Astrocyte of the hippocampus (primary cell): ENCODE measurements around the gene AQP11.
"Not testable (repeated sequence)": the region's sequence is repeated elsewhere in the genome, so short reads cannot be mapped to it uniquely, and the experiment has no call there.

Experiments used
- DNase-seq: peaks from one replicate; pipeline ENCODE4 v3.0.0; 2011; ENCODE audit warnings: low read depth, low spot score

AQP11 gene

DNA sequence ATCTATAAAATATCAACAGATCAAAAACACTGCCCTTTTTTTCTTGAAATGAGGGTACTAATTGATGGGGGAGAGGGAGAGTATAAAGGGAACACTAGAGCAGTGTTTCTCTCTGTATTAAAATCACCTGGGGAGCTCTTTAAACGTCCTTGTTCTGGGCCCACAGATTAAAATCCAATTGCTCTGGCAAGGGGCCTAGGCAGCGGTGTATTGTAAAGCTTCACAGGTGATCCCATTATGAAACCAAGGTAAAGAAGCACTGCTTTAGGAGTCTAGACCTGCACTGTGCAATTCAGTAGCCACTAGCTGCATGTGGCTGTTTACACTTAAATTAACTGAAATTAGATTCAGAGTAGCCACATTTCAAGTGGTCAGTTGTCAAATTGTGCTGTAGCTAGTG, 3.0 kb downstream of the AQP11 start:
- no peak for DNase-seq

DNA sequence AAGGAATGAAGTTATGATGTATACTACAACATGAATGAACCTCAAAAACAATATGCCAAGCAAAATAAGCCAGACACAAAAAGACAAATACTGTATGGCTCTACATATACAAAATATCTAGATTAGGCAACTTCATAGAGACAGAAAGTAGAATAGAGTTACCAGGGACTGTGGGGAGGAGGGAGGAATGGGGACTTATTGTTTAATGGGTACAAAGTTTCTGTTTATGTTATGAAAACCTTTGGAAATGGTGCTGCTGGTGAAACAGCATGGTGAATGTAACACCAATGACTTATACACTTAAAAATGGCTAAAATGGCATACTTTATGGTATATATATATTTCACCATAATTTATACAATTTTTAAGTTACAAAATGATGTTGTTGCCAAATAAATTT, 4.1 kb downstream of the AQP11 start:
- DNase-seq, result no peak

DNA sequence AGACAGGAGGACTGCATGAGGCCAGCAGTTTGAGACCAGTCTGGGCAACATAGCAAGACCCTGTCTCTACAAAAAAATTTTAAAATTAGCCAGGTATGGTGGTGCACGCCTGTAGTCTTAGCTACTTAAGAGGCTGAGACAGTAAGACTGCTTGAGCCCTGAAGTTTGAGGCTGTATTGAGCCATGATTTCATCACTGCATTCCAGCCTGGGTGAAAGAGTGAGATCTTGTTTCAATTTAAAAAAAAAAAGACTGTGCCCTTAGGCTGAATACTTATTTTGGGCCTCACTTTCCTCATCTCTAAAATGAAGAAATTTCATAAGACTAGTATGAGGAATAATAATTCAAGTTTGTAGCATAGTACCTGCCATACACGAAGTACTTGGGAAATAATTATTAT, 6.9 kb downstream of the AQP11 start:
- no peak for DNase-seq

DNA sequence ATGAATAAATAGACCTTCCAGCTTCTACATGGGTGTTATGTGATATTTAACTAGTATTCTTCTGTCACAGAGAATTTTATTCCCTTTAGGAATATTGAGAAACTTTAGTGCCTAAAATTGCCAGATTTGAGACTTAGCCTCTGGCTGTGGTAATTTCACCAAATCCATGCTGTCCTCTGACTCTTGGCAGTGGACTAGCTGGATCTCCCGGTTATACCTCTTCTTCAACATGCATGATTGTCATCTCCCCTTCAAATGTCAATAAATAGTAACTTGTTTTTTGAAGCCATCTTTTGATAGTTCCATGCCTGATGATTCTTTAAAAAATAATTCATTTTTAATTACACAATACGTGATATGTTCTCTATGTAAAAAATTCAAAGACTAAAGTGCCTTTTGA, 8.4 kb downstream of the AQP11 start:
- no peak for DNase-seq

DNA sequence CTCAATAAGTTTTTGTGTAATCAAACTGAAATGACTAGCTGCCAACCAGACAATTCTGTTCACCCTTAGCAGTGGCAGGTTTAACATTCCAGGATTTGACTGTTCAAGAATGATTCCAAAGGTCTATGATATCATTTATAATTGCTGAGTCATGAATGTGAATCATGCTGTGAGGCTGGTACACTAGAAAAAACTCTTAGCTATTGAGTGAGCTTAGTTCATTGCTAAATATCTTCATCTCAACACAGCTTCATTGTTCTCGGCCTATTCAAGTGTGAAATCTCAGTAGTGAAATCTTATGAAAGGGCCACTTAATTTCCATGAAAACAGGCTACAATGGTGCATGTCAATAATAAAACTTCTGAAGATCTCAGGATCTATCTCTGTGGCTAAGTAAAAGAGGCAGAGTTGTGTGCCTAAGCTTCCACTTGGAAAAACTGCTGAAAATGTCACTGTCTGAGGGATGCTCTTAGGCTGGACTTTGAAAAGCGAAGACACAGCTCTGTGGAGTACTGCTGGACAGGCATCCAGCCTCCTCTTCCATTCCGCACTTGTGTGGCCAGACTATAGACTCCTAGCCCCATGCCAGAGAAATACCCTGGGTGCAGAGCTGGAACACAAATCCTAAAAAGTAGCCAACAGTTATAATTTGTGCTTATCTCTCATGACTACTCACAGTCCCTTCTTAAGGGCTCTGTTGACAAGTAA, 12.8 kb downstream of the AQP11 start:
- peak; percentile 84 for DNase-seq

DNA sequence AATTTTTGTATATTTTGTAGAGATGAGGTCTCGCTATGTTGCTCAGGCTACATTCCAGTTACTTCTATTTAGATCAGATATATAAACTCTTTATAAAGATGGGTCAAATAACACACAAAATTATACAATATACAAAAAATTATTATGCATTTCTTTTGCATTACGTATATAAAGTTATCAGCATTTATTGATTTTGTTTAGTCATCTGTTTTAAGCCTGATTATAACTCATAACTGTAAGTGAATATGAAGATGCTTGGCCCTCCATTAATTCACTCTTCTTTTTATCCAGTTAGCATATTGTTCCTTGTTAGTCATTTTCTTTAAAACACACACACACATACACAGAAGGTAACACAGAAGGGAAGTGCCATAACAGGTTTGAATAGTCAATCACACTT, 14.5 kb downstream of the AQP11 start:
- DNase-seq, result no peak

DNA sequence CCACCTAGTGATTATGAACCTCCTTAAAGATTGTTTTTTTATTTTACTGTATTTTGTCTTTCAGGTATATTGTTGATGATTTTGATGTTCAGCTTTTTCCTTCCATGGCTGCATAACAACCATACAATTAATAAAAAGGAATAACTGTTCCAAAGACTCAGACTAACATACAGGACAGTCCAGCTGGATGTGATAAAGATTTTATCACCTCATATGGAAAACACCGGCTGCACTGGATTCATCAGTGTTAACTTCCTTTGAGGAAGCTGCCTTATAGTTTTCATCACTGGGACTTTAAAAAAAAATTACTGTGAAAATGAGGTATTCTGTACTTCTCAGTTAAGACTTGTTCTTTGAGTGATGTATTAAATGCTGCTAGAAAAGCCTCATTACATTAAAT, 19.5 kb downstream of the AQP11 start:
- DNase-seq, result no peak

DNA sequence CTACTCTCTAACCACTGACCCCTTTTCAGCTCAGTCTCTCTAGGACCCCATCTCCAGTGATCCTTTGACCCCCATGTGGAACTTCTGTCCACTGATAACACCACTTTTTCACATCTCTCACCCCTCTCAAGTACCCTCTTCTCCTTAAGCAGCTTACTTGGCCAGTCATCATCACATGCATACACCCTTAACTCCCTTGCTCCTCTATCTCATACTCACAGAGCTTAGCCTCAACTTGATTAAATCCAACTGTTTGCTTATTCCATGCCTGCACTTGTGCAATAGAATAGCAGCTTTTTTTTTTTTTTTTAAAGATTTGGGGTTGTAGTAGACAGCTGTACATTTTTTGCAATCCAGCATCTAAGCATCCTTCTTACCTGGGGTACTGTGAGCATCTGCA, 22.2 kb downstream of the AQP11 start:
- no peak for DNase-seq

DNA sequence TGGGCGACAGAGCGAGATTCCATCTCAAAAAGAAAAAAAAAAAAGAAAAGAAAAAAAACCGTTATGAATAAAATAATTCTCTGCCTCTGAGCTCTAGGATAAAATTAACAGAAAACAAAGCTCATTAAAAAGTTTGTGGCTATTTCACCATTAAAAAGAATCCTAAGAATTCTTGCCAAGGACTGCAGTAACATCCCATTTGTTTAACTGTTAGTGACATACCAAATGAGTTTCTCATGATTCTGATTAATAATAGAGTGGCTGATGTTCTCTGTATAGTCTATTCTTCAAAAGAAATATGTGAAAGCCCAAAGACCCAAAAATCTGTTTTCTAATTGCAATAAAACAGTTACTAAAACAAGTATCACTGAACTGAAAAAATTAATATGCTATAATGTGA, 28.1 kb downstream of the AQP11 start:
- peak; percentile 23 for DNase-seq

DNA sequence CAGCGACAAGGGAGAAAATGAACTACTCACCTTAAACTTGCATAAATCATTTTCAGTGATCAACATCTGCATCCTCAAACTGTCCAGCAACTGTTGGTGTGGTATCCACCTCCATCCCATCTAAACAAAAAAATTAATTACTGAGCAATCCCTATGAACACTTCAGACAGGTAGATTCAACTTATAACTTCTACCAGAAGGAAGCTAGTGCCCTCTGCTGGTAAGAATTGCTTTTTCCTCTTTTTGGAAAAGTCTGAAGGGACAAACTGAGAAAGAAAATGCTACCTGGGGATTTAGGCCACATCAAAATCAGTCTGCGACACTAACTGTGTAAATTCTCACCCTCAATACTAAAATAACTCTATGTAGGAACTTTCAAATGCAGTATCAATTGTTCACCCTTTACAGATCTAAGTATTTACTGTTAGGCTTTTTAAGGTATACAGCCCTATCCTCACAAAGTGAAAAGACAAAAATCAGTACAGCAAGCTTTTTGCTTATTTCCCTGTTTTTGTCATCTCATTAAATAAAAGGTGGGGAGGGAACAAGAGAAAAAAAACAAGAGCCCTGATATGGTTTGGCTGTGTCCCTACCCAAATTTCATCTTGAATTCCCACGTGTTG, 29.9 kb downstream of the AQP11 start:
- peak; percentile 71 for DNase-seq

DNA sequence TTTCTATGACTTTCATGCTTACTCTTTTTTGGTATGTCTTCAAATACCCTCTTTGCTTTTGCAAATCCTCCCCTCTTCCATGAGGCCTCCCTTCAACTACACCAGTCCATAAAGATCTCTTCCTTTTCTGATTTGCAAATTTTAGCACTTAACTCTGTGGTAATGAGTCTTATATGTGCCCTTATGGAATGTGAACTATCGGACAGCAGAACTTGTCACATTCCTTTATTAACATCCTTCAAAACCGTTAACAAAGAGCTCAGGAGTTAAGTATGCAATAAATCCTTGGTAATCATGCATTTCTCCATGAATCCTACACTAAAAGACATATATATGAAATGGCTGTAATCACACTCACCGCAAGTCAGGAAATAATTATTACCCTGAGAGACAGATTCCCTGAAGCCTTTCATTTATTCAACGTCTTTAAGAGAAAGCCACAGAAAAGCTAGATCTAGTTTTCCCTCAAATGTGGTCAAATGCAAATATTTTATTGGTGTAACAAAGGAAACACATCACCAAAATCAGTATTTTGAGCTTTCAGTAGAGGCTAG, 40.5 kb downstream of the AQP11 start:
- no peak for DNase-seq

DNA sequence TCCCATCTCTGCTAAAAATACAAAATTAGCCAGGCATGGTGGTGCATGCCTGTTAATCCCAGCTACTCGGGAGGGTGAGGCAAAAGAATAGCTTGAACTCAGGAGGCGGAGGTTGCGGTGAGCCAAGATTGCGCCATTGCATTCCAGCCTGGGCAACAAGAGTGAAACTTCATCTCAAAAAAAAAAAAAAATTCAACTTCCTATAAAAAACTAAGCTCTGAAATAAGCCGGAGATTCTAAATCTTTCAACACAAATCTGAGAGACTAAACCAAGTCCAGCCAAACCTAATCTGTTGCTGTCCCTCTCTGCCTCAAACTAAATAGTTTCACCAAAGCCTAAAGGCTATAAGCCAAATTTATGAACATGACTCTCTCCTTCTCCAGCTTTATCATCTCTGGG, 44.2 kb downstream of the AQP11 start:
- not testable (repeated sequence) for DNase-seq

DNA sequence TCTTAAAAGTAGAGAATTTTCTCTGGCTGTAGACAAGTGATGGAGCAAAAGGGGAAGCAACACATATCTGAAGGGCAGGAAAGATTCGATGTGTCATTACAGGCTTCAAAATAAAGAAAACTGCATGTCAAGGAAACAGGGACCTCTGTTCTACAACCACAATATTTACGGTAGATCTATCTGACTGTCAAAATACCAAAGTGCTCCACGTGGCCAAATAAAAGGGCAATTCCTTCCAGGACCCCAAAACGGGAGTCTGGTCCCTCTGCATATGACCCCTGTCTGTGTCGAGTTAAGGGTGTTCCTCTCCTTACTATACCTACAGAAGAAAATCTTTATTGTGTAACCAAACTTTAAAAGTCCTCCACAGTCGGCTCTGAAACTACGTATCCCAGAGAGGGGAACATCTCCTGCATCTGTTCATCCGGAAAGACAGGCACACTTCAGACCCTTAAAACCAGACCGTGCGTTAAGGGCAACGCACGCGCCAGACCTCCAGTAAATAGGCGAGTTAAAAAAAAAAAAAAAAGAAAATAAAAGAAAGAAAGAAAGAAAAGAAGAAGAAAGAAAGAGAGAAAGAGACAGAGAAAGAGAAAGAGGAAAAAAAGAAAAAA, 47.1 kb downstream of the AQP11 start:
- DNase-seq, result no peak

DNA sequence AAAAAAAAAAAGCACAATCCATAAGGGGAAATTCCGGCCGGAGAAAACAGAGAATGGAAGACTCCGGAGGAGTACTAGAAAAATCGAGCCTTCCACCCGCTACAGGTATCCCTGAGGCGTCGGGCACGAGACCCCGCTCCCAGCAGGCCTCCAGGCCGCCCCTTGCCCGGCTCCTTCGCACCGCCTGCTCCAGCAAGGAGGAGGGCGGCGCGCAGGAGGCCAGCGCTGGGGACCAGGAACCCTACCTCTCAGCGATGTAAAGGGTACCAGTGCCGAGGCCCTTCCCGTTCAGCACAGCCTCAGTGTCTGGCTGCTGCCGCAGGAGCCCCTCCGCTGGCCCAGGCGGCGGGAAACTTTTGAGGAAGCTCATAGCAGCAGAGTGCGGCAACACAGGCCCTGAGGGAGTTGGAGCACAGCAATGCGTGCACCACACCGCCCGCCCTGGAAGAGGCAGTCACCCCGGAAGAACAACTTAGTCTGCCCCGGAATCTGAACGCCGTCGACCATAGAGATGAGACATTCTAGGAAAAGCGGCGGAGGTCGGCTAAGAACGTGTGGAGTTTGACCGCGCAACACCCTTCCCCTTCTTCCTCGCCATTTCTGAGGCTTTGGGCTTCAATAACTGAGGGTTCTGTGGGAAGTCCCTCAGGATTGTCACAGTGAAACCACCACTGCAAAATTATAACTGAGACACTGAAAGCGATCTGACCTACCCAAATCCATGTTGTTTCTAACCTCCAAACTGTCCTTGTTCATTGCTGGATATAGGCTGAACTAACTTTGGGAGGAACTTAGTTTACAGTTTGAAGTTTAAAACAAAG, 47.8 kb downstream of the AQP11 start, which contains the start of gene CLNS1A:
Gene CLNS1A, minus strand, starts transcription at position 450 of the 821 bp plus-strand sequence. Its CDS starts 80 bp downstream, at position 370.
- peak; percentile 93 for DNase-seq

DNA sequence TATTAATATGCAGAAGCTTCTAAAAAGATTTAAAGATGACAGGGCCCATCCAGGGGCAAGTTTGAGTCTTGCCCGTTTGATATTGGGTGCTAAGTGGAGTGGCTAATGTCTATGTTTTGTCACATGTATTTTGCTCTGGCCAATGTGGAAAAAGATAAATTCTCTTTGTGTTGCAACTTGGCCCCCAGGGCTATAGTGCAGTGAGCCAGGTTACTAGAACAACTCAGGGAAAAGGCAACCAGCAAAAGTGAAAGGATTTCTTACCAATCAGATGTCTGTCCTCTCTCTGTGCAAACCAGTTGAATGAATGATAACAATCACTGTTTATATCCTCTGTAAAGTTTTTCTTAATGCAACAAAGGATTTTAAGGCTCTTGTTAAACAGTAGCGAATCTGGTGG, 52.5 kb downstream of the AQP11 start:
- DNase-seq, result no peak

DNA sequence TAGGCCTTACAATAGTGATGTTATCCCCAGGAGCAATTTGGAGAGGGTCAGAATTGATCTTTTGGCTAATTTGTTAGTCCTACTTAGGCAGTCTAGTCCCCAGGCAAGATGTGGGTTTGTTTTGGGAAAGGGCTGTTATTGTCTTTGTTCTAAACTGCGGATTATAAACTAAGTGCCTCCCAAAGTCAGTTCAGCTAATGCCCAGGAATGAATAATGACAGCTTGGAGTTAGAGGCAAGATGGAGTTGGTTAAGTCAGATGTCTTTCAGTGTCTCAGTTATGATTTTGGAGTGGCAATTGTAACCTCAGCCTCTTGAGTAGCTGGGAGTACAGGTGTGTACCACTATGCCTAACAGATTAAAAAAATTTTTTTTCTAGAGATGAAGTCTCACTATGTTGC, 55.1 kb downstream of the AQP11 start:
- DNase-seq, result no peak

DNA sequence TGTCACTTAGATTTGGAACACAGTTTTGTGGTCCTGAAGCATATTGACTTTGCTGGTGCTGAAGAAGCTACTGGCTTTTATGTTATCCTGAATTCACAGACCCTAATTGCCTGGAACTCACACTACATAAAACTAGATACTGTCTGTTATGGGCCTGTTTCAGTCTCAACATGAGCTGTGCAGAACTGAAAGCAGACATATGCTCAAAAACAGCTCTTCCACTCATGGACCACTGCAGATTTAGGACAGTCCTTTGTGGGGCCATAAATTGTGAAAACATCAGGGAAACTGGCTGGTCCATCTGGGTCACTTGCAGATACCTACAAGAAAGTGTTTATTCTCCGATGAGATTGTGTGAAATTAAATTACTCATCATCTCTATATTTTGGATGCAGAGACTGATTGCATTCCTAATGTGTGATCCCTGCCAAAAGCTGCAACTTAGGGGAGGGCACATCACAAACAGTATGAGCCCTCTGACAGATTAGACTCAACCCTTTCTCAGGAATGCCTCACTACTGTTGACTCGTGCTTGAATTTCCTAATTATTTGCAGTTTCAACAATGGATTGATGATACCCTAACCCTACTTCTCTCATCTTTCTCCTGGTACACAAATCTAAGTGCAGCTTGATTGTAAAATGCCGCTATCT, 58.0 kb downstream of the AQP11 start:
- no peak for DNase-seq

DNA sequence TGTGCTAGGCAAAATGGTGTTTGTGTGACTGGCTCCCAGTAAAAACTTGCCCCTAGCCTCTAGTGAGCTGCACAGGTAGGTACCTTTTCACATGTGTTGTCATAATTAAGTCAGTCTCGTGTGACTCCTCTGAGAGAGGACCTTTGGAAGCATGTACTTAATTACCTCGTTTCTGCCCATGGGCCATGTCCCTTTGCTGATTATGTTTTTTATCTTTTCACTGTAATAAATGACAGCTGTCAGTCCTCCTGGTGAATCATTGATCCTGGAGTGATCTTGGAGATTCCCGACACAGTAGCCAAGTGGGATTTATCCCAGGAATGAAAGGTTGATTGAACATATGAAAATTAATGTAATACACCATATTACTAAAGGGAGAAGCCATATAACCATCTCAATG, 60.4 kb downstream of the AQP11 start:
- no peak for DNase-seq

DNA sequence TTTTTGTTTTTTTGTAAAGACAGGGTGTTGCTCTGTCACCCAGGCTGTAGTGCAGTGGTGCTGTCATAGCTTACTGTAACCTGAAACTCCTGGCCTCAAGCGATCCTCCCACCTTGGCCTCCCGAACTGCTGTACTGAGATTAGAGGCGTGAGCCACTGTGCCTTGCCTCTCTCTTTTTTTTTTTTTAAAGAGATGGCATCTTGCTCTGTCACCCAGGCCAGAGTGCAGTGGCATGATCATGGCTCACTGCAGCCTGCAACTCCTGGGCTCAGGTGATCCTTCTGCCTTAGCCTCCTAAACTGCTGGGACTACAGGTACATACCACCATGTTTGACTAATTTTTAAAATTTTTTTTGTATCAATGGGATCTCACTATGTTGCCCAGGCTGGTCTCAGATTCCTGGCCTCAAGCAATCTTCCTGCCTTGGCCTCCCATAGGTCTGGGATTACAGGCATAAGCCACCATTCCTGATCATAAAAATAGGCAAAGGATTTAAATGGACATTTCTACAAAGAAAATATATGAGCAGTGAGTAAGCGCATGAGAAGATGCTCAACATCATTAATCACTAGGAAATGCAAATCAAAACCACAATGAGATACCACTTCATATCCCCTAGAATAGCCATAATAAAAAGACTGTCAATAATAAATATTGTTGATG, 65.1 kb downstream of the AQP11 start:
- no peak for DNase-seq

DNA sequence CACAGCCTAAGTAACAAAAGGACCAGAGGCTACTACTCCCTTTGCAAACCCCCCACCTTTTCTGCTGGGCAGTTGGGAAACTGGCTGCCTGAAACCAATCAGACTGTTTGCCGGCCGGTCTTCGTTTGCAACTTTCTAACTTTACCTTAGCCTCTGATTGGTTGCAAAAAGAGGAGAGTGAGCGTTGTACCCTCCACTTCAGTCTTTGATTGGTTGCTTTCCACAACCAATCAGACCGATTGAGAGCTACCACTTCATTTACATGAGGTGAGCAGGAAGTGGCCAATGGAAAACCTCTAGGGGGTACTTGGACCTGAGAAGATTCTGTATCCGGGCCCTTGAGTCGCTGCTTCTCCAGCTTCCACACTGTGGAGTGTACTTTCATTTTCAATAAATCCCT, 66.6 kb downstream of the AQP11 start:
- no peak for DNase-seq
